ENCODE measurements around the gene CDH23. TPM values are rescaled to one million over a fixed set of nuclear protein-coding genes. Genes with fewer than 3 reads are reported as not detected.

Gene CDH23
- total RNA-seq, 1 donor from 2014 or later: 9.4 TPM

GRCh38 chr10:71830726-71831125 lies 434.0 kb downstream of the CDH23 start:
- no peaks in the 10 kb centered on the region for H3K27me3 Mint-ChIP-seq
- peaks cover 9% of the 10 kb centered on the region for H3K4me1 Mint-ChIP-seq (ENCODE audit: unreplicated experiment)
- H3K9me3 Mint-ChIP-seq: no peaks in the 10 kb centered on the region
- DNase-seq (ENCODE audit: extremely low spot score, unreplicated experiment): no peak
- peaks cover 42% of the 10 kb centered on the region for H3K36me3 Mint-ChIP-seq
- H3K27ac Mint-ChIP-seq: peak overlapping the region; percentile 82
- no peak overlapping the region for H3K4me3 Mint-ChIP-seq
- TF ChIP-seq CTCF (conservative IDR thresholded peaks at IDR 0.05): no peak

- no peak overlapping the region for H3K4me3 Mint-ChIP-seq
- H3K36me3 Mint-ChIP-seq: peaks cover 38% of the 10 kb centered on the region
- peak overlapping the region; percentile 82 for H3K27ac Mint-ChIP-seq
- TF ChIP-seq CTCF (conservative IDR thresholded peaks at IDR 0.05): no peak
- H3K27me3 Mint-ChIP-seq: no peaks in the 10 kb centered on the region
- DNase-seq (ENCODE audit: extremely low spot score, unreplicated experiment): no peak
- no peaks in the 10 kb centered on the region for H3K9me3 Mint-ChIP-seq
- peaks cover 21% of the 10 kb centered on the region for H3K4me1 Mint-ChIP-seq (ENCODE audit: unreplicated experiment)
Measured at GRCh38 chr10:71831646-71832552, 435.2 kb downstream of the CDH23 start.

- Mint-ChIP-seq H3K27ac (no peak overlapping the region), H3K4me3 (no peak overlapping the region), H3K36me3 (peaks cover 38% of the 10 kb centered on the region), H3K9me3 (no peaks in the 10 kb centered on the region), H3K4me1 (ENCODE audit: unreplicated experiment) (peaks cover 31% of the 10 kb centered on the region), H3K27me3 (no peaks in the 10 kb centered on the region)
- no peak for TF ChIP-seq CTCF (conservative IDR thresholded peaks at IDR 0.05)
- no peak for DNase-seq (ENCODE audit: extremely low spot score, unreplicated experiment)
Measured at GRCh38 chr10:71832967-71833366, 436.2 kb downstream of the CDH23 start.

GRCh38 chr10:71833451-71834342 lies 437.0 kb downstream of the CDH23 start:
- TF ChIP-seq CTCF (conservative IDR thresholded peaks at IDR 0.05): no peak
- Mint-ChIP-seq H3K4me1 (ENCODE audit: unreplicated experiment) (peaks cover 38% of the 10 kb centered on the region), H3K9me3 (no peaks in the 10 kb centered on the region), H3K4me3 (no peak overlapping the region), H3K36me3 (peaks cover 37% of the 10 kb centered on the region), H3K27me3 (no peaks in the 10 kb centered on the region), H3K27ac (no peak overlapping the region)
- no peak for DNase-seq (ENCODE audit: extremely low spot score, unreplicated experiment)

- H3K9me3 Mint-ChIP-seq: no peaks in the 10 kb centered on the region
- H3K36me3 Mint-ChIP-seq: peaks cover 33% of the 10 kb centered on the region
- no peak for TF ChIP-seq CTCF (conservative IDR thresholded peaks at IDR 0.05)
- H3K27ac Mint-ChIP-seq: peak overlapping the region; percentile 37
- no peaks in the 10 kb centered on the region for H3K27me3 Mint-ChIP-seq
- peaks cover 42% of the 10 kb centered on the region for H3K4me1 Mint-ChIP-seq (ENCODE audit: unreplicated experiment)
- no peak overlapping the region for H3K4me3 Mint-ChIP-seq
- DNase-seq (ENCODE audit: extremely low spot score, unreplicated experiment): no peak
Measured at GRCh38 chr10:71834343-71834674, 437.6 kb downstream of the CDH23 start.
